Activated CD8-positive, alpha-beta memory T cell treated with anti-CD3 and anti-CD28 coated beads for 24 hours (primary cell): ENCODE measurements around the gene APBA3.
"Not testable (repeated sequence)": the region's sequence is repeated elsewhere in the genome, so short reads cannot be mapped to it uniquely, and the experiment has no call there.

Experiments used
- DNase-seq: peaks from one replicate; pipeline ENCODE4 v3.0.0-alpha.2; 2020

APBA3 gene

GRCh38 chr19:3770136-3770999 lies 8.9 kb upstream of the APBA3 start:
- no peak for DNase-seq

DNA sequence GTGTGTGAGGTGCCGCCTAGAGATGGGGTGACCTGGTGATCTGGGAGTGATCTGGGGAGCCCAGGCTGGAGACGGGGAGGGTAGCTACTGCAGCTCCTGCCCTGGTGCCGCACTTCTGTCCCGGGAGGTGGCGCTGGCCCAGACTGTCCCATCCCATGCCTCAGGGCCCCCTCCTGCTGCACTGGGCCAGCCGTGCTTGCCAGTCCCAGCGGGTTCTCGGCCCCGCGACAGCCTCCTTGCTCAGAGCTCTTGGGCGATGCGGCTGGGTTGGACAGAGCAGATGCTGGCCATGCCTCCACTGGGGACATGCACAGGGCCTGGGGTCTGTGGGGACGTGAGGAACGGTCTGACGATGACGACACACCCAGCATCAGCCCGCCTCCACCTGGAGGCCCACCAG lies 8.0 kb upstream of the APBA3 start:
- DNase-seq = no peak

DNA sequence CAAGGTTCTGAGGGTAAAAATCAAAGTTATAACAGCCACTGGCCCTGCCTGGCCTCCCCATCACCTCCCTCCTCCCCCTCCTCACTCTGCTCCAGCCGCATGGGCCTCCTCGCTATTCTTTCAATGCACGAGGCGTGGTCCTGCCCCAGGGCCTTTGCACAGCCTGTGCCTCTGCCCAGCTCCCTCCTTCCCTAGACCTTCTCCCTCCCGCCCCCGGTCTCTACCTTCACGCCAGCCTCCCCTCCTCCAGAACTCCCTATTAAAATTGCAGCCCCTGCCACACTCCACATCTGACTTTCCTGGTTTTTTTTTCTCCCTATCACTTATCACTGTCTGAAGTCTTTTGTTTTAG lies 7.2 kb upstream of the APBA3 start:
- no peak for DNase-seq

GRCh38 chr19:3768015-3768747 lies 6.7 kb upstream of the APBA3 start:
- no peak for DNase-seq

GRCh38 chr19:3767050-3767449 lies 5.6 kb upstream of the APBA3 start:
- no peak for DNase-seq

- no peak for DNase-seq
These were observed 5.0 kb upstream of the APBA3 start for GRCh38 chr19:3766520-3766919.

DNA sequence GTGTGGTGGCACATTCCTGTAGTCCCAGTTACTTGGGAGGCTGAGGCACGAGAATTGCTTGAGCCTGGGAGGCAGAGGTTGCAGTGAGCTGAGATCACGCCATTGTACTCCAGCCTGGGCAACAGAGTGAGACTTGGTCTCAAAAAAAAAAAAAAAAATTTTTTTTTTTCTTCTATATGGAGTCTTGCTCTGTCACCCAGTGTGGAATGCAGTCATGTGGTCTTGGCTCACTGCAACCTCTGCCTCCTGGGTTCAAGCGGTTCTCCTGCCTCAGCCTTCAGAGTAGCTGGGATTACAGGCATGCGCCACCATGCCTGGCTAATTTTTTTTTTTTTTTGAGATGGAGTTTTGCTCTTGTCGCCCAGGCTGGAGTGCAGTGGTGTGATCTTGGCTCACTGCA lies 4.3 kb upstream of the APBA3 start:
- DNase-seq = not testable (repeated sequence)

DNA sequence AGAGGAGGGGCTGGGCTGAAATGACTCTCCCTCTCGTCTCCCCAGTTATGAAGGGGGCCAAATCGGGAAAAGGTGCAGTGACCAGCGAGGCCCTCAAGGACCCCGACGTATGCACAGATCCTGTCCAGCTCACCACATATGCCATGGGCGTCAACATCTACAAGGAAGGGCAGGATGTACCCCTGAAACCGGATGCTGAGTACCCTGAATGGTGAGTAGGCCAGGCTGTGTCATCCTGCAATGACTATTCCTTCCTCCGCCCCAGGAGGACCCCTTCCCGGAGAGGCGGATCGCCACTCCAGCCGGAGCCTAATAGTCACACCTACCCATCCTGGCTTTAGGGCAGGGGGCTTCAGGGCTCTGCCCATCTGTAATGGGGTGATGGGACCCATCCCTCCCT lies 3.6 kb upstream of the APBA3 start:
- DNase-seq = no peak

GRCh38 chr19:3762501-3763459 lies 1.3 kb upstream of the APBA3 start, which contains the start of gene MRPL54:
MRPL54 (plus strand) TSS chr19:3762682; CDS start chr19:3762701, 19 bp downstream.
- peak; percentile 100 for DNase-seq

DNA sequence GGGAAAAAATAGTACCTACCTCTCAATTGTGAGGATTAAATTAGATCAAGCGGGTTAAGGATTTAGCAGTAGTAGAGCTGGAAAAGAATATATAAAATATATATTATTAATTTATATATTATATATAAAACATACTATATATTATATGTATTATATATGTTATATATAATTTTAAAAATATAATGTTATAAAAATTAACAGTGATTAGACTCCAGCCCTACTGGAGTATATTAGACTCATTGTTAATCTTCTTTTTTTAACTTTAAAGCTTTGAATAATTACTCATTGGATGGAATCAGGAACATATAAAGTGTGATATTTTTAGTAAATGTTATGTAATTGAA lies 610 bp upstream of the APBA3 start:
- no peak for DNase-seq

GRCh38 chr19:3760871-3761361 lies 576 bp downstream of the APBA3 start:
- DNase-seq = no peak

GRCh38 chr19:3759482-3760254 lies 1.8 kb downstream of the APBA3 start:
- DNase-seq = no peak

- not testable (repeated sequence) for DNase-seq
These were observed 3.2 kb downstream of the APBA3 start for GRCh38 chr19:3758297-3758696.

DNA sequence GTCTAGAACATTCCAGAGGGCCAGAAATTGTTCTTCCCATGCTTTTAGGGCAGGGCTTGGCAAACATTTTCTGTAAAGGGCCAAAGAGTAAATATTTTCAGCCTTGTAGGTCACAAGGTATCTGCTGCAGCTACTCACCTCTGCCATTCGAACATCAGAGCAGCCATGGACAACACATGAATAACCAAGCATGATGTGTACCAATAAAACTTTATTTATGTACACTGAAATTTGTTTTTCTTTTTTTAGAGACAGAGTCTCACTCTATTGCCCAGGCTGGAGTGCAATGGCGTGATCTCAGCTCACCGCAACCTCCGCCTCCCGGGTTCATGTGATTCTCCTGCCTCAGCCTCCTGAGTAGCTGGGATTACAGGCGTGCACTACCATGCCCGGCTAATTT lies 3.8 kb downstream of the APBA3 start:
- not testable (repeated sequence) for DNase-seq

GRCh38 chr19:3753631-3754410 lies 7.7 kb downstream of the APBA3 start:
- no peak for DNase-seq

DNA sequence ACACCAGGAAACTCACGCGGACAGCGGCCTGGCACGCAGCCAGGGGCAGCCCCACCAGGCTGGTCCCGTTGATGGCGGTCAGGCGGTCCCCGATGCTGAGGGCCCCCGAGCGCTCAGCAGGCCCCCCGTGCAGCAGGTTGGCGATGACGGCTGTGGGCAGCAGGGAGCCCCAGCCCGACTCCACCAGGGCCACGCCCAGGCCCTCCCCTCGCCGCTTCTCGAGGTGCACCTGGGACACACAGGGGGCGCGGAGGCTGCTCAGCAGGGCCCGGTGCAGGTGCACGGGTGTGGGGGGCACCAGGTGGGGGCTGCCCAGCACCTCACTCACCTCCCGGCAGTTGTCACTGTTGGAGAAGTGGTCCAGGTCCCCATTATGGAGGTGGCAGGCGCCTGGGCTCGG lies 9.0 kb downstream of the APBA3 start:
- no peak for DNase-seq

- no peak for DNase-seq
These were observed 10.3 kb downstream of the APBA3 start for GRCh38 chr19:3751236-3751635.

DNA sequence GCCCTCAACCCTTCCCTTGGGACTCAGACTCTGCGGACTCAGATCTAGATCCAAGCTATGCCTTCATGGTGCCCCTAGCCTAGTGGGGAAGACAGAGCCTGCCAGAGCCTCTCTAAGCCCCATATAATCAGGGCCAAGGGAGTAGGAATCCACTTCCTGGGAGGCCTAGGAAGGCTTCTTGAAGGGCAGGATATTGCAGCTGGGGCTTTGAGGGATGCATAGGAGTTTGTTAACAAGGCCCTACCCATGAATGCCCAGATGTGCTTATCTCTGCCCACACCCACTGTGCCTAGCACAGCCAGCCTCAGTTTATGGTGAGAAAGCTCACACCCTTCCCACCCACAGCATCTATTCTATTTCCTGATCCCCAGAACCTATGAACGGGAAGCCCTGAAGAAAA lies 11.3 kb downstream of the APBA3 start:
- DNase-seq = no peak

DNA sequence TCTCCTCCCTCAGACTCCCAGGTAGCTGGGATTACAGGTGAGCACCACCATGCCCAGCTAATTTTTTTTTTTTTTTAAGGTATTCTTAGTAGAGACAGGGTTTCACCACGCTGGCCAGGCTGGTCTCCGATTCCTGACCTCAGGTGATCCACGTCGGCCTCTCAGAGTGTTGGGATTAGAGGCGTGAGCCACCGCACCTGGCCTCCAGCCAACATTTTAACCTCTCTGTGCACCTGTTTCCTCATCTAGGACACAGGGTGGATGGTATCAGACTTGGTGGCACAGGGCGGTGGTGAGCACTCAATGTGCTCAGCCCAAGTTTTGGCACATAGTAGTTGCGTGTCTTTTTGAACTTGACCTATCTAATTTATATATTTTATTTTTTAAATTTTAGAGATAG lies 12.5 kb downstream of the APBA3 start:
- DNase-seq = no peak

DNA sequence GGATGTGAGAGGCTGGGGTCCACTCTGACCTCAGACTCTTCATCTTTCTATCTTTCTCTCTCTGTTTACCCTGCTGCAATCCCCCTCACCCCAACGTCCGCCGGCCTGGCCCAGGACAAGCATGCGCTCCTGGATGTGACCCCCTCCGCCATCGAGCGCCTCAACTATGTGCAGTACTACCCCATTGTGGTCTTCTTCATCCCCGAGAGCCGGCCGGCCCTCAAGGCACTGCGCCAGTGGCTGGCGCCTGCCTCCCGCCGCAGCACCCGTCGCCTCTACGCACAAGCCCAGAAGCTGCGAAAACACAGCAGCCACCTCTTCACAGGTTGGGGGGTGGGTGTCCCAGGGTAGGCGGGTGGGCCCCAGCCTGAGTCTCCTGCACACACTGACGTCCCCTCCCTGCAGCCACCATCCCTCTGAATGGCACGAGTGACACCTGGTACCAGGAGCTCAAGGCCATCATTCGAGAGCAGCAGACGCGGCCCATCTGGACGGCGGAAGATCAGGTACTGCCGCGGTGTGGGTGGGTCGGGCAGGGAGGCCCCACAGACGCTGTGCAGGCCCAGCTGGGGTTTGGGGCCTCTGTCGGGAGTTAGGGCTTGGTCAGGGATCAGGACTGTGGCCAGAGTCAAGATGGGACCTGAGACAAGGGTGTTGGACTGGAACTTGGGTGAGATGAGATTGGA lies 15.0 kb downstream of the APBA3 start:
- no peak for DNase-seq
